ENCODE measurements around the gene ZFAND3. TPM values are rescaled to one million over a fixed set of nuclear protein-coding genes. Genes with fewer than 3 reads are reported as not detected.

ZFAND3 gene
- total RNA-seq, 4 donors from 2014 or later: 43.5 to 73.1 (median 49.0) TPM

DNA sequence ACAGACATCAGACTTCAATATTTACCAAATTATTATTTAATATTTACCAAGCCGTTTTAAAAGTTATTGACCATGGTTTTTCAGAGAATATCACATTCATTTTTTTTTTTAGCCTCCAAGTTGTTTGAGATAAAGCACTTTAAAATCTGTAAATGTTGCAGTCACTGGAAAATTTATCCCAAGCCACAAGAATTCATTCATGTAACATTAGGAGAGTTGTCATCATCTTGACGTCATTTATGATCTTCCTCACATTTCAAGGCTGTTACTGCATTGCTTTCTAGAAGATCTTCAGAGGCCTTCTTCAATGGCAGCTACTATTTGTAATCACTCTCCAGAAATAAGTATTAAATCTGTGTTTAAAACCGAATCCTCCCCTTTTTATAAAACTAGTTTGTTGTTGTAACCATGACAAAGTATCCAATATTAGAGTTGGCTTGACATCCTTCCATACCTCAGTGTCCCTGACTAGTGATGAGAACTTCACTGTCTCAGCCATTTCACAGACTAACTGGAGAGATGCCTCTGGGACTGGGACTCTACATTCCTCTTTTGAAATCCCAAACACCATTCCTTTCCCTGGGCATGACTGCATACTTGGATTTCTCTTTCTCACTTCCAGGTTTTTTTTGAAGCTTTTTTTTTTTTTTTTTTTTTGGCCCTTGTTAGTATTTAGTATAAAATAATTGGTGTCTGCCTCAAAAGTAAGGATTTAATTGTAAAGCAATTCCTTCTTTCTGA, 100.1 kb downstream of the ZFAND3 start:
- TF ChIP-seq, protein P1, sequence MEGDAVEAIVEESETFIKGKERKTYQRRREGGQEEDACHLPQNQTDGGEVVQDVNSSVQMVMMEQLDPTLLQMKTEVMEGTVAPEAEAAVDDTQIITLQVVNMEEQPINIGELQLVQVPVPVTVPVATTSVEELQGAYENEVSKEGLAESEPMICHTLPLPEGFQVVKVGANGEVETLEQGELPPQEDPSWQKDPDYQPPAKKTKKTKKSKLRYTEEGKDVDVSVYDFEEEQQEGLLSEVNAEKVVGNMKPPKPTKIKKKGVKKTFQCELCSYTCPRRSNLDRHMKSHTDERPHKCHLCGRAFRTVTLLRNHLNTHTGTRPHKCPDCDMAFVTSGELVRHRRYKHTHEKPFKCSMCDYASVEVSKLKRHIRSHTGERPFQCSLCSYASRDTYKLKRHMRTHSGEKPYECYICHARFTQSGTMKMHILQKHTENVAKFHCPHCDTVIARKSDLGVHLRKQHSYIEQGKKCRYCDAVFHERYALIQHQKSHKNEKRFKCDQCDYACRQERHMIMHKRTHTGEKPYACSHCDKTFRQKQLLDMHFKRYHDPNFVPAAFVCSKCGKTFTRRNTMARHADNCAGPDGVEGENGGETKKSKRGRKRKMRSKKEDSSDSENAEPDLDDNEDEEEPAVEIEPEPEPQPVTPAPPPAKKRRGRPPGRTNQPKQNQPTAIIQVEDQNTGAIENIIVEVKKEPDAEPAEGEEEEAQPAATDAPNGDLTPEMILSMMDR (IDR thresholded peaks at IDR 0.05; ENCODE audit: low read depth): no peak

DNA sequence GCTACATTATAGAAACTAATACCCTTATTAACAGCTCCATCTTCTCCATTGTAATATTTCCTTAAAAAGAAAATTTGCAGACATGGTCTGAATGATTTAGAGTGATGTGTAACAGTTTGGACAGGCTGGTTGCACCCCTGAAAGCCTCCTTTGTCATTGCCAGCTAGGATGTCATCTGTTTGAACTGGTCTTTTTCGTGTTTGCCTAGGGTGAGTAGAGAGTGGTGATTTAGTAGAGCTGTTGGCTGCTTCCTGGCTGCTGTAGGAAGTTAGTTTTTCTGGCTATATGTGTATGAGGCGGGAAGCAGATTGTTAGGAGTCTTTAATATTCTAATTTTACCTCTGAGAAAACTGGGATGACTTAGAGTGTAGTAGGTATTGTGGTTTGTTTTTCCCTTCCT, 101.1 kb downstream of the ZFAND3 start:
- TF ChIP-seq, protein P1 (IDR thresholded peaks at IDR 0.05; ENCODE audit: low read depth): no peak

DNA sequence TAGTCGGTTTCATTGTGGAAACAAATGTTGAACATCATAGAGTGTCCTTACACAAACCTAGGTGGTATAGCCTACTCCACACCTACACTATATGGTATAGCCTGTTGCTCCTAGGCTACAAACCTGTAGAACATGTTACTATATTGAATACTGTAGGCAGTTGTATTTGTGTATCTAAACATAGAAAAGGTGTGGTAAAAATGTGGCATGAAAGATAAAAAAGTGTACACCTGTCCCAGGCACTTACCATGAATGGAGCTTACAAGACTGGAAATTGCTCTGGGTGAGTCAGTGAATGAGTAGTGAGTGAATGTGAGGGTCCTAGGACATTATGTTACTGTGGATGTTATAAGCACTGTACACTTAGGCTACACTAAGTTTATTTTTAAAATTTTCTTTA, 103.0 kb downstream of the ZFAND3 start:
- TF ChIP-seq, protein P1 (IDR thresholded peaks at IDR 0.05; ENCODE audit: low read depth): no peak

DNA sequence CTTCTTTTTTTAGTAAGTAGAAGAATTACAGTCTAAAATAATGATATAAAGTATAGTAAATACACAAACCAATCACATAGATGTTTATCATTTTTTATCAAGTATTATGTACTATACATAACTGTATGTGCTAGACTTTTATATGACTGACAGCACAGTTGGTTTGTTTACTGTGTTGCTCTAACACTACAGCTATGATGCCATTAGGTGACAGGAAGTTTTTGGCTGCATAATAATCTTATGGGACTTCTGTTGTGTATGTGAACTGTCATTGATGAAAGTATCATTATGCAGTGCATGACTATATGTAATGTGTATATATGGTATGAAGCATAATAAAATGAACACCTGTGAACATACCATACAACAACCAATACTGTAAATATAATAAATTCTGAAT, 104.0 kb downstream of the ZFAND3 start:
- TF ChIP-seq, protein P1 (IDR thresholded peaks at IDR 0.05; ENCODE audit: low read depth): no peak

DNA sequence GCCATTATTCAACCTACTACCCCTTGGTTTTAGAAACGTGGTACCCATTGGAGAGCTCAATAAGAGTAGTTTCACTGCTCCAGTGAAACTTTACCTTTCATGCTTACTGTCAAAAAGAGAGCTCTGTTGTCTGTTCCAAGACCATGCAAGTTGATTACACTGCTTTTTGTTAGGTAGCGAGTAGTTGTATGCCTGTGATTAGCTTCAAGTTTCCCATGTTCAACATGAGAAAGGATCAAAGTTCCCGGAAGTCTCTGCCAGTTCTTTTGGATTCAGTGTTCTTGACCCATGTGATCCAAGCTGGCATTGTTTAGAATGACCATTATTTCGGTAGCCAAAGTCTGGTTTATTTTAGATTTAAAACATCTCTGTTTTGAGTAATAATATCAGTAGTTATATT, 107.1 kb downstream of the ZFAND3 start:
- TF ChIP-seq, protein P1 (IDR thresholded peaks at IDR 0.05; ENCODE audit: low read depth): no peak

DNA sequence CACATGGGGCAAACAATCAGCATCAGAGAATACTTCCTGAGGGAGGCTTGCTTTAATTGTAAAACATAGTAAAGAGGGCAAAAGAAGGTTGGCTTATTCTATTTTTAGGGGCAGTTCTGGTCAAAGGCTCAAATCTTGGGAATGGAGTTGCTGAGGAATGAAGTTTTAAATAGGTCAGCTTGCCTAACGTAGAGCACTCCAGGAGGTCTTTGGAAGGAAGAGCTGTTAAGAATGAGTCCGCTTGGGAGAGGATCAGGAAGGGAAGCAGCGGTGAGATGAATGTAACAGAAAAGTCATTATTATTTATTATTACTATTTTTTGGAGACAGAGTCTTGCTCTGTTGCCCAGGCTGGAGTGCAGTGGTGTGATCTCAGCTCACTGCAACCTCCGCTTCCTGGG, 108.7 kb downstream of the ZFAND3 start:
- TF ChIP-seq, protein P1 (IDR thresholded peaks at IDR 0.05; ENCODE audit: low read depth): no peak

DNA sequence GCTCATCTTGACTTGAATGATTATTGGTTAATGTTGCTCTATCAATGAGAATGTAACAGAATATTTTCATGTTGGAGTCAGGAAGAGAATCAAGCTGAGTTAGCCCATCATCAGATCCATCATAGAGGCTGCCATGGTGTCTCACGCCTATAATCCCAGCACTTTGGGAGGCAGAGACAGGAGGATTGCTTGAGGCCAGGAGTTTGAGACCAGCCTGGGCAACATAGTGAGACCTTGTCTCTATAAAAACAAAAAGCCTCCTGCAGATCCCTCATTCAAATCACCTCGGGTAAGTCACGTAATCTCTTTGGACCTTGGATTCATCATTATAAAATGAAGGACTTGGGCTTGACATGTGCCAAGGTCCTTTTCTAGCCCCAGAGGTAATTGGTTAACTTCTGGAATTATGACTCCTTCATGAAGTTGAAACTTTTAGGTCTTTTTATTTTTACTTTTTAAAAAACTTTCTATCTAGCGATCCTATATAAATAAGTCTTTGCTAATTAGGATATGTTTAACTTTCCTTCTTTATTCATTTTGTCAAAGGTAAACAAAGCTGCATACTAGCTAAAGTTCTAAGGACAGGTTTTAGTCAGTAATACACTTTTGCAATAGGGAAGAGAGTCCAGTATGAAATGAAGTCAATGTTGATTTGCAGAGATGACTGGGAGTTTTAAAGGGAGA, 110.9 kb downstream of the ZFAND3 start:
- TF ChIP-seq, protein P1 (IDR thresholded peaks at IDR 0.05; ENCODE audit: low read depth): no peak
